Loucy (cell line): ENCODE data around the gene CLSTN2.

Experiments
- H2AFZ ChIP-seq: fragments of 200-600 bp; sonication (generic); 2 replicates; pipeline ENCODE4 v1.6.0; 2016; ENCODE audit warnings: antibody characterized with exemption, mild to moderate bottlenecking, low read length, moderate library complexity
- H3F3A ChIP-seq: fragments of 200-600 bp; 2 replicates; pipeline ENCODE4 v1.6.0; 2016; ENCODE audit warnings: antibody characterized with exemption, low read depth, mild to moderate bottlenecking
- H3K27me3 ChIP-seq: fragments of 200-600 bp; sonication (generic); 2 replicates; pipeline ENCODE4 v1.6.1; 2014; ENCODE audit warnings: low read length, mild to moderate bottlenecking; ENCODE audit not compliant: insufficient read depth, poor library complexity, severe bottlenecking
- H3K36me3 ChIP-seq: fragments of 200-600 bp; sonication (generic); 2 replicates; pipeline ENCODE4 v1.6.1; 2016; ENCODE audit warnings: low read length; ENCODE audit not compliant: insufficient read depth
- H3K4me1 ChIP-seq: fragments of 200-600 bp; sonication (generic); 2 replicates; pipeline ENCODE4 v1.5.1; 2014; ENCODE audit warnings: low read length, mild to moderate bottlenecking; ENCODE audit not compliant: insufficient read depth, poor library complexity, severe bottlenecking
- H3K4me2 ChIP-seq: fragments of 200-600 bp; sonication (generic); 2 replicates; pipeline ENCODE4 v1.6.0; 2014; ENCODE audit warnings: antibody characterized with exemption, low read length, low read depth, mild to moderate bottlenecking; ENCODE audit not compliant: poor library complexity, severe bottlenecking
- H3K4me3 ChIP-seq: fragments of 200-600 bp; sonication (generic); 2 replicates; pipeline ENCODE4 v1.5.1; 2014; ENCODE audit warnings: low read length, mild to moderate bottlenecking, mixed read lengths; ENCODE audit not compliant: poor library complexity, severe bottlenecking
- H3K79me2 ChIP-seq: fragments of 200-600 bp; sonication (generic); 2 replicates; pipeline ENCODE4 v1.6.1; 2014; ENCODE audit warnings: low read length; ENCODE audit not compliant: insufficient read depth
- H3K9ac ChIP-seq: fragments of 200-600 bp; sonication (generic); 2 replicates; pipeline ENCODE4 v1.6.0; 2014; ENCODE audit warnings: mild to moderate bottlenecking, low read depth, low read length, moderate library complexity; ENCODE audit not compliant: poor library complexity, severe bottlenecking
- H3K9me2 ChIP-seq: fragments of 200-600 bp; sonication (generic); replicated peaks from 2 replicates; pipeline ENCODE4 v1.6.1; 2016; ENCODE audit warnings: low read depth, low read length, mixed read lengths
- H3K9me3 ChIP-seq: fragments of 200-600 bp; sonication (generic); 2 replicates; pipeline ENCODE4 v1.6.1; 2014; ENCODE audit warnings: mild to moderate bottlenecking, antibody characterized with exemption, low read length, low read depth; ENCODE audit not compliant: insufficient read depth
- H4K20me1 ChIP-seq: fragments of 200-600 bp; sonication (generic); 2 replicates; pipeline ENCODE4 v1.6.0; 2014; ENCODE audit warnings: antibody characterized with exemption, low read length, mild to moderate bottlenecking; ENCODE audit not compliant: insufficient read depth, poor library complexity, severe bottlenecking
- CTCF ChIP-seq: fragments of 200-600 bp; sonication (generic); conservative IDR thresholded peaks from 2 replicates; pipeline ENCODE4 v1.5.1; 2014; ENCODE audit warnings: mild to moderate bottlenecking, antibody characterized with exemption, low read length
- EZH2phosphoT487 ChIP-seq: fragments of 200-600 bp; IDR thresholded peaks from 2 replicates; pipeline ENCODE4 v1.6.1; 2018; ENCODE audit warnings: antibody characterized with exemption, mild to moderate bottlenecking, moderate library complexity, borderline replicate concordance

Gene CLSTN2

DNA sequence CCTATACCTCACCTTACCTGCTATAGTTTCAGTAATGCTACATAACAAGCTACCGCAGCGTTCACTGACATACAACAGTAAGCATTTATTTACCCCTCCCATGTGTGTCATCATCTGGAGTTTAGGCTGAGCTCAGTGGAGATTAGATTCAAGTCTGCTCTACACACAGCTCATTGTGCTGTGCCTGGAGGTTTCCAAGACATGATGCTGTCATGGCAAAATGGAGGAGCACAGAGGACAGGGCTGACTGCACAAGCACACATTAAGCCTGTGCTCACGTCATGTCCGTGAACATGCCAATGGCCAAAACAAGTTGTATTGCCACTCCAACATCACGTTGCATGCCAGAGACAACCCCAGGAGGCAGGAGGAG lies 409.1 kb downstream of the CLSTN2 start:
- Histone ChIP-seq H3K27me3 (no peaks in the 10 kb centered on the region), H3K36me3 (no peaks in the 10 kb centered on the region), H3K4me2 (no peak overlapping the region), H3K9ac (no peak overlapping the region), H3K79me2 (no peaks in the 10 kb centered on the region), H3K9me2 (no peaks in the 10 kb centered on the region), H4K20me1 (no peaks in the 10 kb centered on the region), H3K4me3 (no peak overlapping the region), H3F3A (no peaks in the 10 kb centered on the region), H3K4me1 (no peaks in the 10 kb centered on the region), H3K9me3 (no peaks in the 10 kb centered on the region), H2AFZ (no peak overlapping the region)
- TF ChIP-seq EZH2phosphoT487 (no peak), CTCF (no peak)

DNA sequence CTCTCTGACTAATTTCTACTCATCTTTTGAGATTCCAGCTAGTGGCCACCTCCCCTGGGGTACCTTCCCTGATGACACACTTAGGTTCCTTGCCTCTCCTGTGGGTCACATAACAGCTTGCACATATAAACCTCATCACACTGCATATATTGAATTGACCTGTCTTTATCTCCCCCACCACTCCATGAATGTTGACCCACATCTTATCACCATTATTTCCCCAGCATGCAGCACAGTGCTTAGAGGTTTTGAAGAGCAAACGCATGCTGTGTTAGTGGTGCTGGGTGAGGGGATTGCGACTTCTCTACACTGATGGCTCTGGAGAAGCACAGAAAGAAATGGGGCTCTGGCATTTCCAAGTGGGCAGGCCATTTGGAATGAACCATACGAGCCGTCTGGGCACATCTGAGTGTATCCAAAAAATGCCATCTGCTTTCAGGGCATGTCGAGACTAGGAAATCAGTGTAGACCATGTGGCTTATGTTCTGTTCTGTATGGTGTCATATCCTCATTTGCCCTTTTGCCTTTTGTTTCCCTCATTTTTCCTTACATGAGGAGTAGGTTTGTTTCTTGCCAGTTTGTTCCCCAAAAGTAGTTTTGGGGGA lies 409.7 kb downstream of the CLSTN2 start:
- H3K4me3 ChIP-seq, result no peak overlapping the region
- no peaks in the 10 kb centered on the region for H3K9me2 ChIP-seq
- no peaks in the 10 kb centered on the region for H3K36me3 ChIP-seq
- no peak overlapping the region for H3K4me2 ChIP-seq
- no peaks in the 10 kb centered on the region for H4K20me1 ChIP-seq
- H3K4me1 ChIP-seq, result no peaks in the 10 kb centered on the region
- H2AFZ ChIP-seq, result no peak overlapping the region
- H3K79me2 ChIP-seq, result no peaks in the 10 kb centered on the region
- H3K9me3 ChIP-seq, result no peaks in the 10 kb centered on the region
- TF ChIP-seq CTCF, result no peak
- TF ChIP-seq EZH2phosphoT487, result no peak
- H3F3A ChIP-seq, result no peaks in the 10 kb centered on the region
- H3K9ac ChIP-seq, result no peak overlapping the region
- no peaks in the 10 kb centered on the region for H3K27me3 ChIP-seq

- H3K9me3 ChIP-seq, result no peaks in the 10 kb centered on the region
- no peak overlapping the region for H3K4me2 ChIP-seq
- H3K27me3 ChIP-seq, result no peaks in the 10 kb centered on the region
- no peaks in the 10 kb centered on the region for H3F3A ChIP-seq
- H3K9ac ChIP-seq, result no peak overlapping the region
- no peaks in the 10 kb centered on the region for H3K79me2 ChIP-seq
- no peaks in the 10 kb centered on the region for H3K36me3 ChIP-seq
- no peaks in the 10 kb centered on the region for H3K4me1 ChIP-seq
- no peaks in the 10 kb centered on the region for H4K20me1 ChIP-seq
- no peak overlapping the region for H3K4me3 ChIP-seq
- H2AFZ ChIP-seq, result no peak overlapping the region
- TF ChIP-seq CTCF (no peak), EZH2phosphoT487 (no peak)
- no peaks in the 10 kb centered on the region for H3K9me2 ChIP-seq
Measured at GRCh38 chr3:140347151-140347550, 412.2 kb downstream of the CLSTN2 start.
